GM18498 (cell line): Measurements from ENCODE around the gene SCNM1.
A peak's percentile ranks its signal among the peaks of the same experiment; 100 is the strongest.
"Not testable (repeated sequence)": the region's sequence is repeated elsewhere in the genome, so short reads cannot be mapped to it uniquely, and the experiment has no call there.

Source experiments
- ATAC-seq: cut with Tn5 transposase; IDR thresholded peaks from one replicate; pipeline ENCODE4 v1.9.1; 2021; ENCODE audit warnings: mild to moderate bottlenecking, moderate library complexity; ENCODE audit not compliant: unreplicated experiment

Gene SCNM1

DNA sequence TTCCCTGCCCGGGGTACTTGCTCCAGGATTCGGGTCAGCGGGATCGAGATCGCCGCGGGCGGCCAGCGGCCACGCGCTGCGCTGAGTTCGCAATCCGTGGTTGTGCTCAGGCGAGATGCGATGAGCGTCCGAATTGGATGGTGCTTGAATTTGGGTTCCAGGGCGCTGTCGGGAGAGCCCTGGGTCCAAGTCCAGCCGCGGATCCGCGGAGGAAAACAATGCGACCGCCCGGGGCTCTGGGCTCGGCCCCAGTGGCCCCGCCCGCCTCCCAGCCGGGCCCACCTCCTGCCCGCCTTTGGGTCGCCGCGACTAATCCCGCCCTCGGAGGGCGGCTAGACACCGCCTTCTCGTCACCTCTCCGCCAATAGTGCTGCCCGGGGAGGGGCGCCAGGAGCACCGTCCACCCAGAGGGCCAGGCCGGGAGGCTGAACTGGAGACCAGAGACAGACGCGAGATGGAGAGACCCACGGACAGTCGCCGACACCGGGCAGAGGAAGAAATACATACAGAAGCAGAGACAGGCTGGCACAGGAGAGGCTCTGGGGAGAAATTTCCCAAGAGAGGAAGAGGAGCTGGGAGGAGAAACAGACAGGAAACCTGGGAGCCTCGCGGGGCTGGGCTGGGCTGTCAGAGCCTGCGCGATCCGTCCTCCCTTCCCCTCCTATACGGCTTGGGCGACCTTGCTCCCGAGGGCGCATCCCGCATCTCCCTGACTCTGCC, 19.4 kb upstream of the SCNM1 start, which contains the start of gene SEMA6C:
TSS of gene SEMA6C (minus strand) at position 220 of the 720 bp plus-strand sequence. CDS start 4,010 bp downstream, outside the sequence.
- ATAC-seq, result peak; percentile 99

DNA sequence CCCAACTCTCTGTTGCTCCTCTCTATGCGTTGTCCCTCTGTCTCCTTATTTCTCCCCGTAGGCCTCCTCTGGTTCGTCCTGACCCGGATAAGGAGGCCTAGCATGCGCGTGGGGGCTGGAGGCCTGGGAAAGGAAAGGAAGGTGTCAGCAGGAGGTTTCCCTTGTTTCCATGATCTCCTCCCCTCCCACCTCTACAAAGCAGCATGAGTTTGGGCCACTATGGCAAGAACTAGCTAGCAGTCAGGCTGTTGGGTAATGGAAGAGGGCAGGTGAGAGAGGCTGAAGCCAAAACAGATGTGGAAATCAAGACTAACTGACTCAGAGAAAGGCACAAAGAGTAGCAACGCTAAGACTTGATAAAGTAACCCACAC, 18.8 kb upstream of the SCNM1 start:
- no peak for ATAC-seq

DNA sequence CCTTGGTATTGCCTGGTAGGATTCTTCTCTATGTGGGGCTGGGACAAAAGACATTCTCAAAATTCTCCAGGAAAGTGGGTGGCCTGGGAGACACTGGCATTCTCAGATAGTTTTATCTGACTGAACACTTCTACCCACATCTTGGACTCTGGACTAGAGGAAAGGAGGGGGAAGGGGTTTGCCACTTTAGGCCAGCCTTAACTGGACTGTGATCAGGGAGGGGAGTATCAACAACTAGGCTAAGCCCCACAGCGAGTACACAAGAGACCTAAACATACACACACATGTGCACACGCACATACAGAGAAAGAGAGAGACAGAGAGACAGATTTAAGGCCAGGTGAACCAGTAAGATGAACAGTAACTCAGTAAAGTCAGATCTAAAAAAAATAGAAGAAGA, 18.3 kb upstream of the SCNM1 start:
- ATAC-seq, result no peak

DNA sequence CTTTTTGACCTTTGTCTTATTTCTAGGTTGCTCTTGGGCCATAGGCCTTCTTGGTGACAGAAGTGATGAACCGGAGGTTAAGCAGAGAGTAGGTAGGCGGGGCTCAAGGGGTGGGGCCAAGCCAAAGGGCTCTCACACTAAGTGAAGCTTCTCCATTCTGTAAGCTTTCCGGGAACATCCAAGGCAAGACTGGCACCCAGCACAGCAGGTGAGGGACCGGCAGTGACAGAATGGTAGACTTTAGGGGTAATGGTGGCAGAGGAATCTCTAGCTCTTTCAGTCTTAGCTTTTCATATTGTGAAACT, 9.5 kb upstream of the SCNM1 start, which contains the start of gene TNFAIP8L2:
TSS of gene TNFAIP8L2 (plus strand) at position 135 of the 305 bp plus-strand sequence. CDS start 2,049 bp downstream, outside the sequence.
- ATAC-seq, result peak; percentile 81

DNA sequence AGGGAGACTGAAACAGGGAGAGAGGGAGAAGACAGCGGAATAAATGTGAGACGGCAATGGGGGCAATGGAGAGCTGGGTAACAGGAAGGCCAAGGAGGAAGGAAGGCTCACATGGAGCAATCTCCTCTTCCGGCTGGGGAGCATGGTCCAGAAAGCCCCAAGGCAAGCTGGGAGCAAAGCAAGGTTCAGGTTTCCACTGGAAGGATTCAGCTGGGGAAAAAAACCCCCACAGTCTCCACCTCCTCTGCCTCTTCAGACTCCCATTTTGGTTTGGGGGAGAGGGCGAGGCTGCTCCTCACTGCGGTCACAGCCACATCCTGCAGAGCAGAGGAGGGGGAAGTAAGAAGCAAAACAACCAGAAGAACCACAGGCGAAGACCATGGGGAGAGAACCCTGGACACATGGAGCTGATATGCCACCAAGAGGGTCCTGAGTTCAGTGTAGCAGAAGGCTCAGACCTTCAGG, 8.8 kb upstream of the SCNM1 start:
- ATAC-seq, result no peak

DNA sequence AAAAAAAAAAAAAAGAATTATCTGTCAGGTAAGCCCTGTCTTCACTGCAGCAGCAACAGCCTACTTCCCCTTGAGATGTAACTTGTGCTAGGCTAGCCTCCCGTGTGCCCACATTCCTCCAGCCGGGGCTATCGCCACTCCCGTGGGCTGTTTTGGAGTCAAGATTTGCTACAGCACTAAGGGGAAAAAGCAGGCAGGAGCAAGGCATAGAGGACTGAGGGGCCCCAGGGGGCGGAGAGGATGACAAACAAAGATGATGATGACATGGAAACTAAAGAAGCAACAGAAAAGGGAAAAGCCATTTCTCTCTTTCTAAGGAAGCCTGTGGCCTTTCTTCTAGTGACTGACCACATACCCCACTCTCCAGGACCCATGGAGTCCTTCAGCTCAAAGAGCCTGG, 7.6 kb upstream of the SCNM1 start:
- no peak for ATAC-seq

DNA sequence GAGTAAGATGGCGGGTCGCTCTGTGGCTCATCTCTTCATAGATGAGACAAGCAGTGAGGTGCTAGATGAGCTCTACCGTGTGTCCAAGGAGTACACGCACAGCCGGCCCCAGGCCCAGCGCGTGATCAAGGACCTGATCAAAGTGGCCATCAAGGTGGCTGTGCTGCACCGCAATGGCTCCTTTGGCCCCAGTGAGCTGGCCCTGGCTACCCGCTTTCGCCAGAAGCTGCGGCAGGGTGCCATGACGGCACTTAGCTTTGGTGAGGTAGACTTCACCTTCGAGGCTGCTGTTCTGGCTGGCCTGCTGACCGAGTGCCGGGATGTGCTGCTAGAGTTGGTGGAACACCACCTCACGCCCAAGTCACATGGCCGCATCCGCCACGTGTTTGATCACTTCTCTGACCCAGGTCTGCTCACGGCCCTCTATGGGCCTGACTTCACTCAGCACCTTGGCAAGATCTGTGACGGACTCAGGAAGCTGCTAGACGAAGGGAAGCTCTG, 7.1 kb upstream of the SCNM1 start:
- no peak for ATAC-seq

DNA sequence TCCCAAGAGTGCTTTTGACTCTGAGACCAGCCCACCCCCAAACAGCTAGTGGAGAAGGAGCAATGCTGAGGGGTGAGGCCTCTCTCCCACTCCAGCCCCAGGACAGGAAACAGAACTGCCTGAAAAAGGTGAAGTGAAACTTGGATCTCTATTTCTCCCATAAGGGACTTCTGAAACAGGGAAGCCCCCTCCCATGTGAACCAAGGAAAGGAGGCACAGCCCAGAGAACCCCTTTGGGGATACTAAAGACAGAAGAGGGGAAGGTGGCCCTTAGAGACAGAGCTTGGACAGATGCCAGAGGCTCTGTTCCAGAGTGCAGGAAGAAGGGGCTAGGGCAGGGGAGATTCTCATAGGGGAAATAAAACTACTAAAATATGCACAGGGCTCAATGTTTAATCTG, 6.6 kb upstream of the SCNM1 start:
- ATAC-seq, result no peak

DNA sequence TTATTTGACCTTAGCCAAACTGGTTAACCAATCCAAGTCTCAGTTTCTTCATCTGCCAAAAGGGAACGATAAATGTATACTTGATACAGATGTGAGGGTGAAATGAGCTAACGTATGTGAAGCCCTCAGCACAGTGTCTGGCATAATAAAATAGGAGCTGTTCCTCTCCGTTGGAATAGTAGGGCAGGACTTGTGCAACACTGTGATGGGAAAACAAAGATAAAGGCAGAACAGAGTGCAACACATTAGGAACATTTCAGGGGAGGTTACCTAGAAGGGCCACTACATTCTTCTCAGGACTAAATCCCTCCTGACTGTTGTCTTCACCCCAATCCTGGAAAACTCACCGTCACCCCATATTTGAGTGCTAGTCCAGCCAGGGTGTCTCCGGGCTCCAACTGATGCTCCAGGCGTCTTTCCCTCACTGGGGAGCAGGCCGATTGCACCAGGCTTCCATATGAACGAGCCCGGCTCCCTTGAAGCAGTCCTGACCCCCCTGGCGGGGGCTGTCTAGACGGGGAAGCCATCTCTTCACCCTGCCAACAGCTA, 1.1 kb upstream of the SCNM1 start:
- no peak for ATAC-seq

DNA sequence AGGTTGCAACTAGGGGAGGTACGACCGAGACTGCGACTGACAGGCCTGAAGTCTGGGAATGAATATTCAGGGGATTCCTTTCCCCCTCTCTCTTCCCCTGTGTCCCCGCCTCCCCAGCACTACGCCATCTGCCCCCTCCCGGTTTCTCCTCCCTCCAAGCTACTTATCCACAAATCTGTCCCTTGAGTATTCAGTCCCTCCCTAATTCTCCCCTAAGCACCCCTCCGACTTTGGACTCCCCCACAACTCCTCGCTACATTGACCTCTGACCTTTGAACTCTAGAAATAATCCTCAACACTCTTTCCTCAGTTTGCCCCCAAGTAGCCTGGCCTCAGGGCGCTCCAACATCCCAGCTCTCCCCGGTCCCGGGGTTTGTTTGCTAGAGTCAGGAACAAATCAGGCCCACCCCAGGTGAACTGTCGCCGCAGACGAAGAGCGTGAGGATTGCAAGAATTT, 635 bp upstream of the SCNM1 start:
- ATAC-seq, result no peak

DNA sequence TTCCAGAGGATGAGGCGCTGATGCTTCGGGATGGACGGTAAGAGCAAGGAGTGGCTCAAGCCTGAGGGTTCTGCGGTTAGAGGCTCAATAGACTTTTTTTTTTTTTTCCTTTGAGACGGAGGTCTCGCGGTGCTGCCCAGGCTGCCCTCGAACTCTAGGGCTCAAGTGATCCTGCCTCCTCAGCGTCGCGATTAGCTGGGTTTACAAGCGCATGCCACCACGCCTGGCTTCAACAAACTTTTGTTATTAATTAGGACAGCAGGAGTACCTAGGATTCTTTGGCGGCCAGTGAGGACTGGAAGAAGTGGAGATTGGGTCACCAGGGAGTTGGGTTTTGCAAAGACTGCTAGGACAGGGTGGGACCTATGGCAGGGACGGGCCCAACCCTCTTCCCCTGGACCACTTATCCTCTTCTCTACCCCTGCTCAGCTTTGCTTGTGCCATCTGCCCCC, 587 bp downstream of the SCNM1 start:
- no peak for ATAC-seq

DNA sequence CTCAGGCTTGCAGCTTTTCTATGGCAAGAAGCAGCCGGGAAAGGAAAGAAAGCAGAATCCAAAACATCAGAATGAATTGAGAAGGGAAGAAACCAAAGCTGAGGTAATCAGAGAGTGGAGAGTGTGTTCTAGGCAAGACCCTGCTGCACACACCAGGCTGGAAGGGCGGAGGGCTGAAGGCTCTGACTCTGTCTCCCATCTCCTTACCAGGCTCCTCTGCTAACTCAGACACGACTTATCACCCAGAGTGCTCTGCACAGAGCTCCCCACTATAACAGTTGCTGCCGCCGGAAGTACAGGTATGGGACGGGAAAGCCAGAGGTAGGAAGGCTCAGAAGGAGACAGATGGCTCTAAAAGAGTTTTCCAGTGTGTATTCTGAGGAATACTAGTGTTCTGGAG, 1.2 kb downstream of the SCNM1 start:
- ATAC-seq, result no peak

DNA sequence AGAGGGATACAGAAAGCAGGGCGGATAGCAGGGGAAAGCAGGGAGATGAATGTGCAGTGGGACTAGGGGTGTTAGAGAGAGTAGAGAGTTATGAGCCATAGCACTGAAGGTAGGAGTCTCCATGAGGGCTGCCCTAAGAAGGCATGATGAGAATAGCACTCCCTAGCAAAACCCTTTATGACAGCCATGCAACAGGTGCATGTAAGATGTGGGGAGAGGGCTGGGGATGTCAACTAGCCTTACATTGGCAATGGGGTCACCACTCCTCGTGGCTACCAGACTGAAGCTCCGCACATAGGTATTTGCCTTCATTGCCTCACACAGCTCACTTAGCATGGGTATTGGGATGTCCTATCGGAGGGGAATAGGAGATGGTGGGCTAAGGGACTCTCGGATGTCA, 5.2 kb downstream of the SCNM1 start:
- ATAC-seq, result no peak

DNA sequence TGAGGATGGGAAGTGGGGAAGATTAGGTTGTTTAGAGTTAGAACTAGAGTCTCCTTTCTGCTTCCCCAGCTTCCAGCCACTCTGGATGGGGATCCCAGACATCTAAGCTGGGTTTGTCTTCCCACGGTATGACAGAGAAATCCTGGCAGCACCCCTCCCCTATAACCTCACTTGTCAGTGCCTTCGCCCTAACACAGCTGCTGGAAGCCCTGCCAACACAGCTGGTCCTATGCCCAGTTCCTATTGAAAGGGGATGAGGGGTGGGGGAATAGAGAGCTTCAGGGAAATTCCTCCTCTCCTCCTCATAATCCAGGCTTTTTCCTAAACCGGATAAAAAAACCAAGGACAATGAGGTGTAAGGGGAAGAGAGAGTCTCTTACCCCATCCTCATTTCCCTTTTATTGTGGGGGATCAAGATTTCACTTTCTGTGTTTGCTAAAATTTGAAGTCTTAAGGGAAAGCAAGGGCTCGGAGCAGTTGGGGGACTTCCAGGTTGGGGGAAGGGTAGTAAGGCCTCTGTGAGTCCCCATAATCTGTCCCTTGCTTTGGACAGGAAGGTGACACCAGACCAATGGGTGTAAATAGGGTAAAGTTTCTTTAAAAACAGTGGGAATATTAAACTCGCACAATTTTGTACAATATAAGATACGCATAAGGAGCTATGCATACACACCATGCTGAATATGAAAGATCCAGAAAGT, 9.2 kb downstream of the SCNM1 start:
- no peak for ATAC-seq

DNA sequence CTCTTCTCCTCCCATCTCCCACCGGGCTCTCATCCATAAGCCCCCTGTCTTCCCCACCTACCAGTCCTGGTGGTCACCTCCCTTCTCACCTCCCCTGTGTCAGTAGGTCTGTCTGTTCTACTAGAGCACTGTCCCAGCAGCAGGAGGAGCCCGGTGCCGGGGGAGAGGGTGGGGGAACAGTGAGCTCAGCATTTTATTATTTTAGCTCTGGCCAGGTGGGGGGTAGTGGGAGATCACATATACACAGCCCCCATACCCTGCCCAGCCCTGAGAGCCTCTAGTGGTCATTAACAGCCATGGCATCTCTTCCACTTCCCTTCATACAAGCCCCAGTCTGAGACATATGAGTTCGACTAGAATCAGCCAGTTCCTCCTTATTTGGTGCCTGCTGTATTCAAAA, 9.9 kb downstream of the SCNM1 start, which contains the start of gene TMOD4:
TSS of gene TMOD4 (minus strand) at position 119 of the 400 bp plus-strand sequence. CDS start 1,106 bp downstream, outside the sequence.
- no peak for ATAC-seq

DNA sequence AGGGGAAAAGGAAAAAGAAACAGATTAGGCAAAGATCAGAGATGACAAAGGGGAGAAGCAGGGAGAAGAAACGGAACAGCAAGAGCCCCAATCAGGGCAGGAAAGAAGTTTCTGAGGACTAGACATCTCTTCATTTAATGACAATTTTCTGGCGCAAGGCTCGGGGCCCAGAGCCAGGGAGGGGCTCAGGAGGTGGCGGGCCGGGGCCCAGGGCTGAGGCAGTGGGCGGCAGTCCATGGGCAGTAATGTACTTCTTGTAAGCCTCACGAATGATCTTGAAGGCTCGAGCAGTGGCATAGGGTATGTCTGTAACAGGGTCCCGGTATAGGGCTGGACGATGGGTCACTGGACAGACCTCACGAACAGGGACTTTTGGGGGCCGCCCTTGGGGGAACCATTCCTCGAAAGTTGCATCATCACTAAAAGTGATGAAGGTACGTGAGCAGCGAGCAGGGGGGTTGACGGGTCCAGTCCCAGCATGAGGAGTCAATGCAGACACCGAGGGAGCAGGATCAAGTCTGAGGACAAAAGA, 10.6 kb downstream of the SCNM1 start:
- no peak for ATAC-seq

DNA sequence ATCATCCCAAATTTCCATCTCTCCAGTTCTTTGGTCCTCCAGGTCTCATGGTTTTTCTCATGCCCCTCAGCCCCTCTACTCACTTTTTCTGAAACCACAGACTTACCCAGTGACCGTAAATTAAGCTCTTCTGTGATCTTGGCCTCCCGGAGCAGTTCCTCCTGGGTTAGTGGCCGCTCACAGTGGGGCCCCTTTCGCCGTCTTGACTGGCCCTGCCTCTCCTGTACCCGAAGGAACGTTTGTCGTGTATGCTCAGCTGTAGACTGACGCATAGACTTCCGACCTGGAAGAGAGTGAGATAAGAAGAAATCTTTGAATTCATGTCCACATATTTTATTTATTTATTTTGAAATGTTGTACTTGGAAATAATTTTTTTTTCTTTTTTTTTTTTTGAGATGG, 18.3 kb downstream of the SCNM1 start:
- no peak for ATAC-seq

DNA sequence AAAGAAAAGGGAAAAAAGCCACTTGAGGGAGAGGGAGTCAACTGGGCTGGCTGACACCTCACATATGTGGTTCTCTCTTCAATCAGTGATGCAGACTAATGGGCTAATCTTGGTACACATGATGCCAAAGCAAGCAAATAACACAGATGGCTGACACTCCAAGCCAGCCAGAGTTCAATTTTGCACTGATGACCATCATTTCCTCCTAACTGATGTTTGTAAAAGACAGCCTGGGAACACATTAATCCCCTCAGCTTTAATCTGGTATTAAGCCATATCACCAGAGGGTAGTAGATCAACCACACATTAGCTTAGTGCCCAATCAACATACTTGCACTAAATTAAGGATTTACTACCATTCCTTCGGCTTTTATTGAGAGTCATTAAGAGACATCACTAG, 21.3 kb downstream of the SCNM1 start:
- no peak for ATAC-seq

DNA sequence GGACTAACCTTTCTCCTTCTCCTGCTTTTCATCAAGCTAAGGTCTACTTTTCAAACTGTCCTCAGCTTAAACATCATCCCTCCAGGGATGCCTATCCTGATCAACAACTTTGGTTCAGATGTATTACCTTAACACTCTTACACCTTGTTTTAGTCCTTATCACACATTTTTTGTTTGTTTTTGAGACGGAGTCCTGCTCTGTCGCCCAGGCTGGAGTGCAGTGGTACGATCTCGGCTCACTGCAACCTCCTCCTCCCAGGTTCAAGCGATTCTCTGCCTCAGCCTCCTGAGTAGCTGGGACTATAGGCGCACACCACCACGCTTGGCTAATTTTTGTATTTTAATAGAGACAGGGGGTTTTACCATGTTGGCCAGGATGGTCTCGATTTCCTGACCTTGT, 22.7 kb downstream of the SCNM1 start:
- ATAC-seq, result not testable (repeated sequence)

DNA sequence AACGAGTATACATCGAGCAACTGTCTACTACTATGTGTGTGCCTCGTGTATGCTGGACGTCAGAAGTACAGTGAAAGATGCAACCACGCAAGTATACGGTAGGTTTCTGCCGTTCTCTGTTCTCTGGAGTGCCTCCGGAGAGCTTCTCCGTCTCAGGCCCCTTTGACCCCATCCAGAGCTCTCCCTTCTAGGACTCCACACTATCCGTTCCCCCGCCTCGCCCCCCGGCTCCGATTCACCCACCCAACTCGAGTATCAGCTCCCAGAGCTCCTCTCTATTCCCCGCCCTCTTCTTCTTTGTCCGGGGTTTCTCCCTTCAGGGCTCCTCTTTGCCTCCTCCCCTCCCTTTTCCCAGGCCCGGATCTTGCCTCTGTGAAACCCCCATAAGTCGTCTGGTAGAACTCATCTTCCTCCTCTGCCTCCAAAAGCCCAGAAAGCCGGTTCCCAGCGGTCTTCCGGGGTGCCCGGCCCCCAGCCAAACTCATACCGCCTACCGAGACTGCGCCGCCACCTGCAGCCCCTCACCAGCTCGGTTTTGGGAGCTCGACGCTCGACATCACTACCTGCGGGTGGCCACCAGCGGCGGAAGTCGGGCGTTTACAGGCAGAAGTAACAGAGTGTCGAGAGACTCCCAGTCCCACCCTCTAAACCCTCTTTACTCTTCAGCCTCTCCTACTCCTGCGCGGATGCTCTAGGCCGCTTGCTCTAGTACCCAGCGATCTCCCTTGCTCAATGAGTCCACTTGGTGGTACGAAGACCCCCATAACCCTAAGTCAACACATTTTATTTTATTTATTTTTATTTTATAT, 23.9 kb downstream of the SCNM1 start, which contains the start of gene VPS72:
TSS of gene VPS72 (minus strand) at position 561 of the 809 bp plus-strand sequence. CDS start at position 485, 76 bp downstream.
- ATAC-seq, result peak; percentile 92
